ENCODE data around the gene URM1.
"Not testable (repeated sequence)": the region's sequence is repeated elsewhere in the genome, so short reads cannot be mapped to it uniquely, and the experiment has no call there.

The URM1 gene

GRCh38 chr9:128370752-128371629 is at the start of gene URM1:
URM1 (plus strand) TSS chr9:128371374; CDS start chr9:128371381, 7 bp downstream.
- DNase-seq (ENCODE audit: extremely low read depth in 1 of 2, low read depth in 1 of 2), result peak; percentile 85 to 92

GRCh38 chr9:128321879-128322403 is 49.2 kb upstream of the URM1 start:
- no peak for DNase-seq (ENCODE audit: extremely low read depth in 1 of 2, low read depth in 1 of 2)

GRCh38 chr9:128322404-128323211 is 48.6 kb upstream of the URM1 start, which contains the start of the genes COQ4 and TRUB2:
COQ4 (plus strand) TSS chr9:128322839; CDS start chr9:128322859, 20 bp downstream.
TRUB2 (minus strand) TSS chr9:128322447; CDS start chr9:128322408, 39 bp downstream.
- DNase-seq (ENCODE audit: extremely low read depth in 1 of 2, low read depth in 1 of 2), result peak; percentile 83

- no peak for DNase-seq (ENCODE audit: extremely low read depth in 1 of 2, low read depth in 1 of 2)
Observed at GRCh38 chr9:128323212-128323730, 47.9 kb upstream of the URM1 start.

- no peak for DNase-seq (ENCODE audit: extremely low read depth in 1 of 2, low read depth in 1 of 2)
Observed at GRCh38 chr9:128323791-128324190, 47.4 kb upstream of the URM1 start.

GRCh38 chr9:128324401-128324800 is 46.8 kb upstream of the URM1 start:
- no peak for DNase-seq (ENCODE audit: extremely low read depth in 1 of 2, low read depth in 1 of 2)

GRCh38 chr9:128325629-128326028 is 45.5 kb upstream of the URM1 start:
- DNase-seq (ENCODE audit: extremely low read depth in 1 of 2, low read depth in 1 of 2), result no peak

GRCh38 chr9:128333451-128333869 is 37.7 kb upstream of the URM1 start:
- no peak for DNase-seq (ENCODE audit: extremely low read depth in 1 of 2, low read depth in 1 of 2)

GRCh38 chr9:128335161-128335560 is 36.0 kb upstream of the URM1 start:
- DNase-seq (ENCODE audit: extremely low read depth in 1 of 2, low read depth in 1 of 2), result no peak

- no peak for DNase-seq (ENCODE audit: extremely low read depth in 1 of 2, low read depth in 1 of 2)
Observed at GRCh38 chr9:128335914-128336313, 35.3 kb upstream of the URM1 start.

- no peak for DNase-seq (ENCODE audit: extremely low read depth in 1 of 2, low read depth in 1 of 2)
Observed at GRCh38 chr9:128337936-128338335, 33.2 kb upstream of the URM1 start.

GRCh38 chr9:128338852-128339614 is 32.1 kb upstream of the URM1 start:
- DNase-seq (ENCODE audit: extremely low read depth in 1 of 2, low read depth in 1 of 2), result not testable (repeated sequence)

- peak; percentile 26 to 67 for DNase-seq (ENCODE audit: extremely low read depth in 1 of 2, low read depth in 1 of 2)
Observed at GRCh38 chr9:128339761-128340690, 31.1 kb upstream of the URM1 start, which contains the start of gene SLC27A4. SLC27A4 (plus strand) TSS chr9:128340527; CDS start chr9:128343133, 2,606 bp downstream.

GRCh38 chr9:128340691-128341434 is 30.3 kb upstream of the URM1 start:
- no peak for DNase-seq (ENCODE audit: extremely low read depth in 1 of 2, low read depth in 1 of 2)

- DNase-seq (ENCODE audit: extremely low read depth in 1 of 2, low read depth in 1 of 2), result peak in 1 of 2 donors; percentile 42
Observed at GRCh38 chr9:128341435-128341849, 29.7 kb upstream of the URM1 start.

GRCh38 chr9:128342971-128343680 is 28.0 kb upstream of the URM1 start:
- DNase-seq (ENCODE audit: extremely low read depth in 1 of 2, low read depth in 1 of 2), result no peak

- no peak for DNase-seq (ENCODE audit: extremely low read depth in 1 of 2, low read depth in 1 of 2)
Observed at GRCh38 chr9:128343855-128344254, 27.3 kb upstream of the URM1 start.

All from activated CD8-positive, alpha-beta memory T cell treated with anti-CD3 and anti-CD28 coated beads for 1 hour (primary cell).